IMR-90 (cell line): ENCODE measurements around the gene P3H1. TPM values are rescaled to one million over a fixed set of nuclear protein-coding genes. Genes with fewer than 3 reads are reported as not detected.

Experiments used
- ATAC-seq: fragments of 200-7000 bp; cut with Tn5 transposase; 2 replicates; pipeline ENCODE4 v1.9.1; 2020; ENCODE audit warnings: low read depth, mild to moderate bottlenecking, moderate library complexity
- BruUV-seq: library from RNA; stranded (reverse); fragments of 400-500 nt; replicated peaks from 2 replicates; lab custom pipeline; 2021; lab: Mats Ljungman, UMichigan
- CTCF ChIA-PET: fragments of 300-600 bp; formaldehyde crosslinking; extraction: SDS; loops from one replicate; lab custom pipeline; 2021; ENCODE audit warnings: antibody characterized with exemption; lab: Yijun Ruan, JAX
- POLR2A ChIA-PET: fragments of 300-600 bp; sonication (Branson Sonifier 250); formaldehyde crosslinking; loops from one replicate; lab custom pipeline; 2022; ENCODE audit warnings: antibody characterized with exemption; ENCODE audit not compliant: unreplicated experiment; lab: Charles Lee
- DNase-seq: peaks from one replicate; pipeline ENCODE4 v3.0.0; 2013
- H2AFZ ChIP-seq: replicated peaks from 2 replicates; pipeline ENCODE3; 2013; ENCODE audit warnings: low read length, mild to moderate bottlenecking; ENCODE audit not compliant: poor library complexity
- H2AK5ac ChIP-seq: 2 replicates; pipeline ENCODE4 v1.6.1; 2013; ENCODE audit warnings: low read depth, low read length, inconsistent platforms
- H2AK9ac ChIP-seq: replicated peaks from 2 replicates; pipeline ENCODE3; 2013; ENCODE audit warnings: mild to moderate bottlenecking, low read depth, low read length, moderate library complexity; ENCODE audit not compliant: poor library complexity
- H2BK120ac ChIP-seq: 2 replicates; pipeline ENCODE4 v1.6.1; 2013; ENCODE audit warnings: low read depth, low read length, inconsistent platforms
- H2BK15ac ChIP-seq: 3 replicates; pipeline ENCODE4 v1.6.1; 2013; ENCODE audit warnings: low read depth, low read length, inconsistent platforms
- H2BK20ac ChIP-seq: 2 replicates; pipeline ENCODE4 v1.6.1; 2013; ENCODE audit warnings: low read depth, mild to moderate bottlenecking, inconsistent platforms, low read length, moderate library complexity
- H2BK5ac ChIP-seq: 2 replicates; pipeline ENCODE4 v1.6.1; 2013; ENCODE audit warnings: mild to moderate bottlenecking, low read depth, low read length, inconsistent platforms; ENCODE audit not compliant: poor library complexity, severe bottlenecking
- H3K14ac ChIP-seq: replicated peaks from 2 replicates; pipeline ENCODE4 v1.6.1; 2013; ENCODE audit warnings: low read depth, low read length, inconsistent platforms
- H3K18ac ChIP-seq: 2 replicates; pipeline ENCODE4 v1.6.1; 2013; ENCODE audit warnings: low read depth, low read length, control low read depth
- H3K23ac ChIP-seq: 2 replicates; pipeline ENCODE4 v1.6.1; 2013; ENCODE audit warnings: low read depth, low read length, inconsistent platforms
- H3K27ac ChIP-seq: 2 replicates; pipeline ENCODE4 v1.5.1; 2013; ENCODE audit warnings: mild to moderate bottlenecking, control low read depth, low read length; ENCODE audit not compliant: insufficient read depth
- H3K27me3 ChIP-seq: 2 replicates; pipeline ENCODE4 v1.6.1; 2013; ENCODE audit warnings: low read length; ENCODE audit not compliant: control insufficient read depth, insufficient read depth
- H3K36me3 ChIP-seq: 2 replicates; pipeline ENCODE4 v1.6.1; 2013; ENCODE audit warnings: low read length, mixed read lengths; ENCODE audit not compliant: control insufficient read depth, insufficient read depth
- H3K4ac ChIP-seq: 2 replicates; pipeline ENCODE4 v1.6.1; 2013; ENCODE audit warnings: low read depth, low read length, inconsistent platforms
- H3K4me1 ChIP-seq: 2 replicates; pipeline ENCODE4 v1.6.1; 2013; ENCODE audit warnings: low read length, mixed read lengths; ENCODE audit not compliant: control insufficient read depth, insufficient read depth
- H3K4me2 ChIP-seq: 2 replicates; pipeline ENCODE4 v1.6.1; 2013; ENCODE audit warnings: low read depth, mild to moderate bottlenecking, control low read depth, low read length, moderate library complexity
- H3K4me3 ChIP-seq: 2 replicates; pipeline ENCODE4 v1.5.1; 2013; ENCODE audit warnings: low read depth, mild to moderate bottlenecking, control low read depth, low read length, moderate library complexity; ENCODE audit not compliant: insufficient read depth
- H3K56ac ChIP-seq: 2 replicates; pipeline ENCODE4 v1.6.1; 2013; ENCODE audit warnings: low read length, inconsistent platforms; ENCODE audit not compliant: insufficient read depth; ENCODE audit errors: extremely low read depth
- H3K79me1 ChIP-seq, 2 experiments: 2 replicates each; pipeline ENCODE4 v1.6.1; 2013; ENCODE audit warnings: low read length in 2 of 2, inconsistent platforms in 1 of 2, low read depth in 1 of 2
- H3K9ac ChIP-seq: 2 replicates; pipeline ENCODE4 v1.6.1; 2013; ENCODE audit warnings: low read depth, low read length, control low read depth
- H3K9me1 ChIP-seq: 2 replicates; pipeline ENCODE4 v1.6.1; 2013; ENCODE audit warnings: low read length, inconsistent platforms; ENCODE audit not compliant: insufficient read depth
- H3K9me3 ChIP-seq: 2 replicates; pipeline ENCODE4 v1.6.1; 2013; ENCODE audit warnings: low read length; ENCODE audit not compliant: control insufficient read depth, insufficient read depth
- H4K20me1 ChIP-seq: 2 replicates; pipeline ENCODE4 v1.6.1; 2013; ENCODE audit warnings: low read length, inconsistent platforms; ENCODE audit not compliant: insufficient read depth
- H4K5ac ChIP-seq: 2 replicates; pipeline ENCODE4 v1.6.1; 2013; ENCODE audit warnings: mild to moderate bottlenecking, low read depth, low read length, control low read depth
- H4K8ac ChIP-seq, 2 experiments: 2 replicates each; pipeline ENCODE4 v1.6.1; 2013; ENCODE audit warnings: low read depth in 2 of 2, low read length in 2 of 2, control low read depth in 1 of 2, inconsistent platforms in 1 of 2
- H4K91ac ChIP-seq: 2 replicates; pipeline ENCODE4 v1.6.1; 2013; ENCODE audit warnings: low read depth, low read length, inconsistent platforms; ENCODE audit not compliant: insufficient read depth
- MAZ ChIP-seq: IDR thresholded peaks from 2 replicates; pipeline ENCODE4 v1.6.1; 2012; ENCODE audit warnings: low read depth, mild to moderate bottlenecking, low read length, improper control_type of control experiment, moderate library complexity, borderline replicate concordance
- POLR2A ChIP-seq: IDR thresholded peaks from 2 replicates; pipeline ENCODE4 v1.6.1; 2012; ENCODE audit warnings: mild to moderate bottlenecking, low read depth, low read length
- RCOR1 ChIP-seq: IDR thresholded peaks from 2 replicates; pipeline ENCODE4 v1.6.1; 2012; ENCODE audit warnings: mild to moderate bottlenecking, low read length, improper control_type of control experiment; ENCODE audit not compliant: insufficient replicate concordance
- WGBS, 2 experiments: methylation state at CpG; one replicate each; pipeline versions ENCODE4 v1.1.5 to v1.1.7; 2013; ENCODE audit warnings: missing lambda C conversion rate in 2 of 2; ENCODE audit not compliant: insufficient read length in 1 of 2; ENCODE audit errors: extremely low coverage in 2 of 2; 5-methylcytosine and 5-hydroxymethylcytosine counted together
- dilution Hi-C: fragments of 300-500 bp; cut with HindIII; formaldehyde crosslinking; loops from one replicate; pipeline ENCODE4 v1.14.3; 2018; ENCODE audit warnings: low sequenced_read_pairs; ENCODE audit not compliant: unreplicated experiment
- in situ Hi-C: fragments of 300-500 bp; cut with MboI; formaldehyde crosslinking; loops from 3 replicates; pipeline ENCODE4 v1.14.3; 2019; ENCODE audit warnings: low sequenced_read_pairs, inconsistent platforms, mixed read lengths
- intact Hi-C: fragments of 100-400 bp; cut with micrococcal nuclease; formaldehyde crosslinking; loops from 2 replicates; pipeline ENCODE4 v1.10.0; 2022
- polyA plus RNA-seq, 3 experiments: library from polyadenylated mRNA; depleted of rRNA; stranded (reverse); fragments of >200 nt; gene quantifications; 2 replicates each; pipeline ENCODE4 v1.2.3, GENCODE V29; 2012; ENCODE audit warnings: low replicate concordance in 1 of 3
- total RNA-seq: library from RNA; depleted of rRNA; stranded (reverse); fragments of >200 nt; gene quantifications from 2 replicates; pipeline ENCODE4 v1.2.3, GENCODE V29; 2012

P3H1 gene
- total and polyA plus RNA-seq, 2 of the 4 experiments (the other 2 are of a cell fraction): 108 to 210 TPM

DNA sequence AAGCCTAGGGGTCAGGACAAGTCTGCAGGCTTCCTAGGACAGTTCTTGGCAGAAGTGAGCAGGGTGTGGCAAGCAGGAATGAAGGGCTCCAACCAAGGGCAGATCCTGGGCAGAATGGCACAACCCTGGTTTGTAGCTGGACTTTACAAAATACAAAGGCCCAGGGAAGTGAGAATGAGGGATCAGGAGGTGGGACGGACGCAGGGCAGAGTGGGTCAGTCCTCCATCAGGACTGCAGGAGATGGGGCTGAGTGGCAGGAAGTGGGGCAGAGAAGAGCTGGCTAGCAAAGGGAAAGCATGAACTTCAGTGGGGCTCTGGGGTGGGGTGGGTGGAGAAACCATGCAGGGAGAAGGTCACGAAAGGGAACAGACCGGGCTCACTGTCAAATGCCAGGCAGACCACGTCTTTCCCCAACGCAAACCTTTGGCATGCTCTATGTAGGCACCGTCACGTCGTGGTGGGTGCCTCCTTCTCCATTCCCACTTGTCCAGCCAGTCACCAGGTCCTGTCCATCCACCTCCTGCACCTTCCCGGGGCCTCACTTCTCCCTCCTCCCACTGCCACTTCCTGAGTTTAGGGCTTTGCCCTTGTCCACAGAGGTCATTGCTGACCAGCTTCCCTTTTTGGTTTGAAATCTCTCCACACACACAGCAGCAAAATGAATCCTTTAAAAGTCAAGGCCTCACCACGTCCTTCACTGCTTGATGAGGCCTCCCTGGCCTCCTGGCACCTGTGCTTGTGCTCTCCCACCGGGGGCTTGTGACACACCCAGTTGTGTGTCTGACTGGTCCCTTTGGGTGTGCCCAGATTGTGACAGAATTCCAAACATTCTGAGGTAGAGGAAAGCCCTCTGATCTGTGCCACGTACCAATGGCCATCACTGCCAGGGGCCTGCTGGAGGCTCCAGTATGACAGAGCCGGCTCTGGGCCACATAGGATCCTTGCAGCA, 18.1 kb downstream of the P3H1 start (continued):
- no peak for TF ChIP-seq POLR2A

GRCh38 chr1:42748021-42748420, 18.8 kb downstream of the P3H1 start:
- Histone ChIP-seq H3K9me1 (peaks cover 13% of the 10 kb centered on the region; the same call in 1 of the 2 replicates), H3K4me1 (no peaks in the 10 kb centered on the region), H3K4me2 (no peak overlapping the region), H3K4ac (no peak overlapping the region), H4K5ac (no peak overlapping the region), H3K23ac (no peak overlapping the region), H4K20me1 (peaks cover 27% of the 10 kb centered on the region), H4K91ac (no peak overlapping the region), H3K27ac (no peak overlapping the region), H2BK120ac (no peak overlapping the region), H2BK5ac (no peak overlapping the region), H3K9ac (no peak overlapping the region), H3K18ac (no peak overlapping the region), H3K4me3 (no peak overlapping the region), H3K9me3 (no peaks in the 10 kb centered on the region), H2BK20ac (no peak overlapping the region), H3K56ac (no peak overlapping the region), H3K14ac (no peak overlapping the region), H3K79me1 (peaks cover 12 to 18% of the 10 kb centered on the region in 2 experiments), H4K8ac (no peak overlapping the region), H2AFZ (peak overlapping the region; percentile 21), H2BK15ac (no peak overlapping the region), H3K27me3 (no peaks in the 10 kb centered on the region), H2AK9ac (no peak overlapping the region), H2AK5ac (no peak overlapping the region), H3K36me3 (peaks cover 60% of the 10 kb centered on the region)
- 84% methylated on average over 3 of the region's 10 CpGs; no CpG with 5 or more reads in 1 of the 2 experiments for WGBS, 2 experiments
- ATAC-seq (no peak), DNase-seq (no peak)
- ChIA-PET CTCF (interaction anchor here (1.1 kb wide), 1 partner anchor 17 kb away, joined by 3 read pairs; no protein-coding TSS in a partner anchor), POLR2A (no interaction called here)
- dilution Hi-C loops (no loop called here), intact Hi-C loops (no loop called here), in situ Hi-C loops (no loop called here)
- BruUV-seq: no TSS peak
- TF ChIP-seq MAZ (no peak), RCOR1 (no peak)
